ENCODE data around the gene DNAJB1. TPM values are rescaled to one million over a fixed set of nuclear protein-coding genes. Genes with fewer than 3 reads are reported as not detected.

Gene DNAJB1
- total RNA-seq, 1 donor from 2014 or later = 113 TPM

Other genes with a start within 250 kb of the DNAJB1 start
- 177 and 183 TPM in 2 replicates for gene ADGRE5, start 137.0 kb downstream of the DNAJB1 start, total RNA-seq
- gene DDX39A, start 99.1 kb downstream of the DNAJB1 start, total RNA-seq = 268 TPM in 2 replicates
- gene PKN1, start 85.1 kb downstream of the DNAJB1 start, total RNA-seq = 171 and 172 TPM in 2 replicates
- 1.1 and 1.6 TPM in 2 replicates for gene PTGER1, start 43.0 kb downstream of the DNAJB1 start, total RNA-seq
- 39.2 and 40.1 TPM in 2 replicates for gene GIPC1, start 22.3 kb downstream of the DNAJB1 start, total RNA-seq
- 128 and 134 TPM in 2 replicates for gene TECR, start 11.2 kb upstream of the DNAJB1 start, total RNA-seq
- 129 and 136 TPM in 2 replicates for gene NDUFB7, start 53.7 kb upstream of the DNAJB1 start, total RNA-seq
- 0.14 TPM in 1 of 2 replicates, not detected in the other for gene CLEC17A, start 64.7 kb upstream of the DNAJB1 start, total RNA-seq
- gene ADGRE3, start 156.4 kb upstream of the DNAJB1 start, total RNA-seq = not detected in 2 replicates
- gene ZNF333, start 171.7 kb upstream of the DNAJB1 start, total RNA-seq = 13.0 and 13.8 TPM in 2 replicates

Data from activated T-helper 2 cell treated with anti-CD3 and anti-CD28 coated beads, Interferon-gamma antibody, Interleukin-2, Interleukin-4, amounts not matched to agents 10 μg/mL and 5 μg/mL and 100 μg/mL, durations not matched to agents 14 hours and 24 hours and 36 hours (primary cell).